ENCODE measurements around the gene COPS9.

The COPS9 gene

GRCh38 chr2:240161087-240161750 is 25.1 kb upstream of the COPS9 start:
- no peak for DNase-seq
- Mint-ChIP-seq H3K9me3 (peaks cover 9% of the 10 kb centered on the region), H3K36me3 (no peaks in the 10 kb centered on the region), H3K27ac (no peak overlapping the region), H3K27me3 (no peaks in the 10 kb centered on the region), H3K4me1 (no peaks in the 10 kb centered on the region), H3K4me3 (no peak overlapping the region)
- CTCF ChIA-PET = no interaction called here

- no peak overlapping the region for H3K27ac Mint-ChIP-seq
- CTCF ChIA-PET = no interaction called here
- H3K9me3 Mint-ChIP-seq = peaks cover 9% of the 10 kb centered on the region
- H3K36me3 Mint-ChIP-seq = no peaks in the 10 kb centered on the region
- no peak overlapping the region for H3K4me3 Mint-ChIP-seq
- DNase-seq = no peak
- no peaks in the 10 kb centered on the region for H3K27me3 Mint-ChIP-seq
- no peaks in the 10 kb centered on the region for H3K4me1 Mint-ChIP-seq
Measured at GRCh38 chr2:240160291-240161086, 24.4 kb upstream of the COPS9 start.

GRCh38 chr2:240159251-240159839 is 23.2 kb upstream of the COPS9 start:
- no peaks in the 10 kb centered on the region for H3K4me1 Mint-ChIP-seq
- CTCF ChIA-PET = no interaction called here
- H3K27ac Mint-ChIP-seq = no peak overlapping the region

GRCh38 chr2:240157147-240157470 is 21.0 kb upstream of the COPS9 start:
- DNase-seq = no peak
- H3K4me1 Mint-ChIP-seq = no peaks in the 10 kb centered on the region
- CTCF ChIA-PET = interaction anchor here (1.5 kb wide), 1 partner anchor 21 kb away, joined by 4 read pairs; no protein-coding TSS in a partner anchor
- H3K4me3 Mint-ChIP-seq = no peak overlapping the region
- H3K9me3 Mint-ChIP-seq = no peaks in the 10 kb centered on the region
- H3K36me3 Mint-ChIP-seq = no peaks in the 10 kb centered on the region
- peaks cover 6% of the 10 kb centered on the region for H3K27me3 Mint-ChIP-seq
- H3K27ac Mint-ChIP-seq = no peak overlapping the region

More at GRCh38 chr2:240159251-240159839, 23.2 kb upstream of the COPS9 start:
- no peak for DNase-seq
- Mint-ChIP-seq H3K36me3 (no peaks in the 10 kb centered on the region), H3K9me3 (peaks cover 9% of the 10 kb centered on the region), H3K27me3 (peaks cover 4% of the 10 kb centered on the region), H3K4me3 (no peak overlapping the region)

- no peak overlapping the region for H3K4me3 Mint-ChIP-seq
- peaks cover 7% of the 10 kb centered on the region for H3K27me3 Mint-ChIP-seq
- no peaks in the 10 kb centered on the region for H3K9me3 Mint-ChIP-seq
- no peaks in the 10 kb centered on the region for H3K4me1 Mint-ChIP-seq
- H3K36me3 Mint-ChIP-seq = no peaks in the 10 kb centered on the region
- CTCF ChIA-PET = interaction anchor here (1.5 kb wide), 1 partner anchor 22 kb away, joined by 4 read pairs; no protein-coding TSS in a partner anchor
- no peak overlapping the region for H3K27ac Mint-ChIP-seq
- DNase-seq = no peak
Measured at GRCh38 chr2:240156435-240157146, 20.5 kb upstream of the COPS9 start.

GRCh38 chr2:240155745-240156390 is 19.8 kb upstream of the COPS9 start:
- Mint-ChIP-seq H3K36me3 (no peaks in the 10 kb centered on the region), H3K27ac (no peak overlapping the region), H3K9me3 (no peaks in the 10 kb centered on the region), H3K4me3 (no peak overlapping the region), H3K4me1 (no peaks in the 10 kb centered on the region), H3K27me3 (peaks cover 10% of the 10 kb centered on the region)
- CTCF ChIA-PET = interaction anchor here (1.5 kb wide), 1 partner anchor 23 kb away, joined by 4 read pairs; no protein-coding TSS in a partner anchor
- DNase-seq = no peak

- Mint-ChIP-seq H3K4me3 (no peak overlapping the region), H3K27ac (no peak overlapping the region), H3K4me1 (no peaks in the 10 kb centered on the region), H3K9me3 (no peaks in the 10 kb centered on the region), H3K36me3 (no peaks in the 10 kb centered on the region), H3K27me3 (peaks cover 10% of the 10 kb centered on the region)
- no peak for DNase-seq
- CTCF ChIA-PET = no interaction called here
Measured at GRCh38 chr2:240155048-240155744, 19.1 kb upstream of the COPS9 start.

- Mint-ChIP-seq H3K27ac (peak overlapping the region; percentile 33), H3K9me3 (no peaks in the 10 kb centered on the region), H3K27me3 (peaks cover 10% of the 10 kb centered on the region), H3K36me3 (no peaks in the 10 kb centered on the region), H3K4me3 (no peak overlapping the region), H3K4me1 (no peaks in the 10 kb centered on the region)
- no peak for DNase-seq
- CTCF ChIA-PET = no interaction called here
Measured at GRCh38 chr2:240154606-240155005, 18.5 kb upstream of the COPS9 start.

- H3K36me3 Mint-ChIP-seq = no peaks in the 10 kb centered on the region
- H3K9me3 Mint-ChIP-seq = no peaks in the 10 kb centered on the region
- peaks cover 10% of the 10 kb centered on the region for H3K27me3 Mint-ChIP-seq
- no peak overlapping the region for H3K4me3 Mint-ChIP-seq
- H3K4me1 Mint-ChIP-seq = no peaks in the 10 kb centered on the region
- DNase-seq = no peak
- CTCF ChIA-PET = no interaction called here
- H3K27ac Mint-ChIP-seq = no peak overlapping the region
Measured at GRCh38 chr2:240153418-240153817, 17.3 kb upstream of the COPS9 start.

- no peak for DNase-seq
- CTCF ChIA-PET = no interaction called here
- H3K4me1 Mint-ChIP-seq = no peaks in the 10 kb centered on the region
- no peak overlapping the region for H3K4me3 Mint-ChIP-seq
- no peaks in the 10 kb centered on the region for H3K36me3 Mint-ChIP-seq
- peaks cover 11% of the 10 kb centered on the region for H3K9me3 Mint-ChIP-seq
- H3K27me3 Mint-ChIP-seq = peaks cover 10% of the 10 kb centered on the region
- H3K27ac Mint-ChIP-seq = no peak overlapping the region
Measured at GRCh38 chr2:240151477-240152031, 15.4 kb upstream of the COPS9 start.

GRCh38 chr2:240149943-240150784 is 14.1 kb upstream of the COPS9 start:
- Mint-ChIP-seq H3K36me3 (no peaks in the 10 kb centered on the region), H3K27me3 (peaks cover 10% of the 10 kb centered on the region), H3K27ac (no peak overlapping the region), H3K4me1 (no peaks in the 10 kb centered on the region), H3K9me3 (peaks cover 11% of the 10 kb centered on the region), H3K4me3 (no peak overlapping the region)
- DNase-seq = peak; percentile 62
- CTCF ChIA-PET = interaction anchor here (0.7 to 1.4 kb wide), 4 partner anchors 83 to 806 kb away, joined by 3 to 4 read pairs (median 4); no protein-coding TSS in a partner anchor

- DNase-seq = no peak
- Mint-ChIP-seq H3K36me3 (no peaks in the 10 kb centered on the region), H3K4me1 (no peaks in the 10 kb centered on the region), H3K27me3 (peaks cover 15% of the 10 kb centered on the region), H3K9me3 (peaks cover 11% of the 10 kb centered on the region), H3K27ac (no peak overlapping the region), H3K4me3 (no peak overlapping the region)
- CTCF ChIA-PET = no interaction called here
Measured at GRCh38 chr2:240147911-240148587, 11.9 kb upstream of the COPS9 start.

Measured in activated naive CD4-positive, alpha-beta T cell treated with anti-CD3 and anti-CD28 coated beads, Interleukin-2, amount 10 ng/mL, durations not matched to agents 7 days and 5 days (primary cell).